CD4-positive, alpha-beta T cell (primary cell): ENCODE results near the gene SP2. TPM values are rescaled to one million over a fixed set of nuclear protein-coding genes. Genes with fewer than 3 reads are reported as not detected.

Source experiments
- ATAC-seq: fragments of 200-7000 bp; cut with Tn5 transposase; one replicate; pipeline ENCODE4 v1.10.0; 2022; ENCODE audit warnings: mild to moderate bottlenecking; ENCODE audit not compliant: poor library complexity
- CTCF ChIA-PET: fragments of 350-600 bp; sonication (Branson Sonifier 250); formaldehyde crosslinking; loops from one replicate; lab custom pipeline; 2021; ENCODE audit warnings: antibody characterized with exemption, inconsistent platforms; lab: Charles Lee
- POLR2A ChIA-PET: fragments of 350-600 bp; sonication (Branson Sonifier 250); formaldehyde crosslinking; loops from one replicate; lab custom pipeline; 2021; ENCODE audit warnings: antibody characterized with exemption, inconsistent platforms; lab: Charles Lee
- DNase-seq, 14 experiments: peaks; one replicate each; pipeline ENCODE4 v3.0.0-alpha.2; 2013 to 2020; ENCODE audit warnings: mixed read lengths in 2 of 14
- H3K27ac ChIP-seq, 2 donors: one replicate each; pipeline versions ENCODE4 v1.5.1 to v1.7.0; 2013; ENCODE audit warnings: low read length in 2 of 2, low read depth in 1 of 2, mild to moderate bottlenecking in 1 of 2
- H3K27me3 ChIP-seq, 2 experiments: 1 replicate in 1 of 2; 2 replicates in 1 of 2; pipeline versions ENCODE4 v1.6.1 to v1.7.0; 2013; ENCODE audit warnings: low read length in 2 of 2, control low read depth in 1 of 2, mild to moderate bottlenecking in 1 of 2, moderate library complexity in 1 of 2; ENCODE audit not compliant: insufficient read depth in 2 of 2, control insufficient read depth in 1 of 2
- H3K36me3 ChIP-seq: one replicate; pipeline ENCODE4 v1.6.1; 2013; ENCODE audit warnings: low read length, control low read depth; ENCODE audit not compliant: insufficient read depth
- H3K4me1 ChIP-seq: one replicate; pipeline ENCODE4 v1.6.1; 2013; ENCODE audit warnings: low read length, control low read depth; ENCODE audit not compliant: insufficient read depth
- H3K4me3 ChIP-seq: one replicate; pipeline ENCODE4 v1.5.1; 2013; ENCODE audit warnings: mild to moderate bottlenecking, low read length, moderate library complexity
- H3K9me3 ChIP-seq, 2 experiments: 1 replicate in 1 of 2; 2 replicates in 1 of 2; pipeline versions ENCODE4 v1.6.1 to v1.7.0; 2013; ENCODE audit warnings: low read length in 2 of 2, mild to moderate bottlenecking in 2 of 2, control low read depth in 1 of 2, moderate library complexity in 1 of 2; ENCODE audit not compliant: control insufficient read depth in 1 of 2, insufficient read depth in 1 of 2
- H3K27ac Mint-ChIP-seq: one replicate; pipeline ENCODE4 v1.8.0; 2020; ENCODE audit warnings: mixed read lengths
- H3K27me3 Mint-ChIP-seq: one replicate; pipeline ENCODE4 v1.8.0; 2021; ENCODE audit warnings: mixed read lengths
- H3K36me3 Mint-ChIP-seq: one replicate; pipeline ENCODE4 v1.8.0; 2021; ENCODE audit warnings: low read depth, mixed read lengths
- H3K4me1 Mint-ChIP-seq: one replicate; pipeline ENCODE4 v1.8.0; 2021; ENCODE audit warnings: low read depth, mixed read lengths
- H3K4me3 Mint-ChIP-seq: one replicate; pipeline ENCODE4 v1.8.0; 2020; ENCODE audit warnings: mild to moderate bottlenecking, mixed read lengths
- H3K9me3 Mint-ChIP-seq: one replicate; pipeline ENCODE4 v1.8.0; 2020; ENCODE audit warnings: mixed read lengths
- intact Hi-C, 2 experiments: fragments of 100-400 bp; cut with DNase I in 1 of 2; cut with micrococcal nuclease in 1 of 2; formaldehyde crosslinking; loops; one replicate each; pipeline versions ENCODE4 v1.15.1 to v1.9.0; 2023 to 2025; cut with DNase I, micrococcal nuclease
- total RNA-seq, 174 experiments: library from RNA in 2 of 174; stranded (reverse) in 2 of 174; gene quantifications; one replicate each; pipeline ENCODE4 v1.2.3 and lab custom pipeline; 2021 to 2026
- TF ChIP-seq, protein P1 (sequence below): fragments of 200-600 bp; IDR thresholded peaks from one replicate; pipeline ENCODE4 v1.8.0; 2022; ENCODE audit warnings: antibody characterized with exemption, mild to moderate bottlenecking

SP2 gene
- total RNA-seq, 2 experiments from 2014 or later: 19.9 to 21.5 TPM

DNA sequence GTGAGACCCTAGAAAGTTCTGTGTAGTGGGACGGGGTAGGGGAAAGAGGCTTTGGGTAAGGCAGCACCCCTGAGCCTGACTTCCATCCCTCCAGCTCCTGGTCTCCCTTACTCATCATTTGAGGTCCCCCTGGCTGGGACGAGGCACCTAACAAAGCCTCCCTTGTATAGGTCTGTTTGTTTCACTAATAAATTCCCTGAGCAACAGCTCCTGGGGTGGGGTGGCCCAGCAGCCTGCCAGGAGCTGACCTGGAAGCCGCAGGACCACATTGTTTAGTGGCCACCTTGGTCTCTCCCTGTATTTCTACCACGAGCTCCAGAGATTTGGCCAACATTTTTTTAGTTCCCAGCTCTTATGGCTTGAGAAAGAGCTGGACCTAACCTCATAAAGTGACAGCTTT lies 54.4 kb downstream of the SP2 start:
- H3K9me3 Mint-ChIP-seq: no peaks in the 10 kb centered on the region
- no peaks in the 10 kb centered on the region for H3K27me3 Mint-ChIP-seq
- Histone ChIP-seq H3K36me3 (peaks cover 20% of the 10 kb centered on the region), H3K27ac (no peak overlapping the region), H3K9me3 (no peaks in the 10 kb centered on the region), H3K4me1 (peaks cover 39% of the 10 kb centered on the region), H3K4me3 (no peak overlapping the region), H3K27me3 (no peaks in the 10 kb centered on the region)
- H3K27ac Mint-ChIP-seq: no peak overlapping the region
- H3K4me1 Mint-ChIP-seq: peaks cover 32% of the 10 kb centered on the region
- no peak overlapping the region for H3K4me3 Mint-ChIP-seq
- ATAC-seq (no peak), DNase-seq (no peak)
- intact Hi-C loops: no loop called here
- CTCF ChIA-PET: interaction anchor here (0.7 to 6.2 kb wide), 7 partner anchors 9 to 108 kb away, joined by 3 to 70 read pairs (median 7); partner anchors contain the start of genes CDK5RAP3 and PNPO
- TF ChIP-seq, protein P1, sequence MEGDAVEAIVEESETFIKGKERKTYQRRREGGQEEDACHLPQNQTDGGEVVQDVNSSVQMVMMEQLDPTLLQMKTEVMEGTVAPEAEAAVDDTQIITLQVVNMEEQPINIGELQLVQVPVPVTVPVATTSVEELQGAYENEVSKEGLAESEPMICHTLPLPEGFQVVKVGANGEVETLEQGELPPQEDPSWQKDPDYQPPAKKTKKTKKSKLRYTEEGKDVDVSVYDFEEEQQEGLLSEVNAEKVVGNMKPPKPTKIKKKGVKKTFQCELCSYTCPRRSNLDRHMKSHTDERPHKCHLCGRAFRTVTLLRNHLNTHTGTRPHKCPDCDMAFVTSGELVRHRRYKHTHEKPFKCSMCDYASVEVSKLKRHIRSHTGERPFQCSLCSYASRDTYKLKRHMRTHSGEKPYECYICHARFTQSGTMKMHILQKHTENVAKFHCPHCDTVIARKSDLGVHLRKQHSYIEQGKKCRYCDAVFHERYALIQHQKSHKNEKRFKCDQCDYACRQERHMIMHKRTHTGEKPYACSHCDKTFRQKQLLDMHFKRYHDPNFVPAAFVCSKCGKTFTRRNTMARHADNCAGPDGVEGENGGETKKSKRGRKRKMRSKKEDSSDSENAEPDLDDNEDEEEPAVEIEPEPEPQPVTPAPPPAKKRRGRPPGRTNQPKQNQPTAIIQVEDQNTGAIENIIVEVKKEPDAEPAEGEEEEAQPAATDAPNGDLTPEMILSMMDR: no peak
- H3K36me3 Mint-ChIP-seq: peaks cover 17% of the 10 kb centered on the region
- POLR2A ChIA-PET: interaction anchor here (0.6 to 4.8 kb wide), 5 partner anchors 9 to 55 kb away, joined by 3 to 23 read pairs (median 6); partner anchors contain the start of genes CDK5RAP3 and PNPO

GRCh38 chr17:47952171-47953021 lies 56.4 kb downstream of the SP2 start:
- Mint-ChIP-seq H3K27ac (no peak overlapping the region), H3K9me3 (no peaks in the 10 kb centered on the region), H3K4me3 (no peak overlapping the region), H3K27me3 (no peaks in the 10 kb centered on the region), H3K36me3 (peaks cover 10% of the 10 kb centered on the region), H3K4me1 (peaks cover 21% of the 10 kb centered on the region)
- H3K4me1 ChIP-seq: peaks cover 21% of the 10 kb centered on the region
- DNase-seq (no peak), ATAC-seq (no peak)
- H3K36me3 ChIP-seq: peaks cover 7% of the 10 kb centered on the region
- no peak overlapping the region for H3K4me3 ChIP-seq
- H3K27me3 ChIP-seq: no peaks in the 10 kb centered on the region
- intact Hi-C loops: loop anchor here in 1 of 2 experiments (1.0 kb wide), 1 partner anchor 17 kb away; no protein-coding TSS in a partner anchor
- CTCF ChIA-PET: interaction anchor here (0.6 to 6.2 kb wide), 3 partner anchors 18 to 269 kb away, joined by 4 to 70 read pairs (median 7); partner anchors contain the start of gene CDK5RAP3
- POLR2A ChIA-PET: interaction anchor here (1.6 to 4.8 kb wide), 2 partner anchors 18 to 57 kb away, joined by 4 to 23 read pairs; partner anchors contain the start of genes CDK5RAP3 and SP2
- no peak overlapping the region for H3K27ac ChIP-seq
- TF ChIP-seq, protein P1: no peak
- no peaks in the 10 kb centered on the region for H3K9me3 ChIP-seq

- no peak overlapping the region for H3K4me3 Mint-ChIP-seq
- DNase-seq: no peak
- CTCF ChIA-PET: interaction anchor here (2.2 kb wide), 1 partner anchor 17 kb away, joined by 7 read pairs; the partner anchor contains the start of gene CDK5RAP3
- no peaks in the 10 kb centered on the region for H3K27me3 Mint-ChIP-seq
- Histone ChIP-seq H3K4me1 (peaks cover 17% of the 10 kb centered on the region), H3K9me3 (no peaks in the 10 kb centered on the region), H3K36me3 (no peaks in the 10 kb centered on the region), H3K27ac (no peak overlapping the region), H3K4me3 (no peak overlapping the region), H3K27me3 (no peaks in the 10 kb centered on the region)
- POLR2A ChIA-PET: interaction anchor here (1.2 to 1.6 kb wide), 2 partner anchors 12 to 58 kb away, joined by 3 to 4 read pairs; partner anchors contain the start of genes PNPO and SP2
- H3K27ac Mint-ChIP-seq: no peak overlapping the region
- ATAC-seq: no peak
- H3K9me3 Mint-ChIP-seq: no peaks in the 10 kb centered on the region
- H3K4me1 Mint-ChIP-seq: peaks cover 15% of the 10 kb centered on the region
- intact Hi-C loops: no loop called here
- peaks cover 4% of the 10 kb centered on the region for H3K36me3 Mint-ChIP-seq
- TF ChIP-seq, protein P1: no peak
Measured at GRCh38 chr17:47953909-47954308, 57.9 kb downstream of the SP2 start.
